GM12878 (cell line): ENCODE data around the gene HOOK2. TPM values are rescaled to one million over a fixed set of nuclear protein-coding genes. Genes with fewer than 3 reads are reported as not detected.

Experiments
- BCL3 ChIP-seq: IDR thresholded peaks from 2 replicates; pipeline ENCODE4 v1.6.1; 2011; ENCODE audit warnings: borderline replicate concordance, low read depth, mild to moderate bottlenecking, moderate library complexity, low read length; ENCODE audit not compliant: insufficient read depth, poor library complexity, severe bottlenecking
- BMI1 ChIP-seq: fragments of 450-650 bp; IDR thresholded peaks from 2 replicates; pipeline ENCODE4 v1.6.1; 2016; ENCODE audit warnings: mild to moderate bottlenecking, moderate library complexity, borderline replicate concordance
- HSF1 ChIP-seq: fragments of 150-350 bp; IDR thresholded peaks from 2 replicates; pipeline ENCODE4 v1.6.1; 2014; ENCODE audit warnings: mild to moderate bottlenecking, low read depth, low read length
- MEF2B ChIP-seq: fragments of 450-650 bp; IDR thresholded peaks from 2 replicates; pipeline ENCODE4 v1.6.1; 2018; ENCODE audit warnings: mild to moderate bottlenecking, moderate library complexity; ENCODE audit not compliant: partially characterized antibody, poor library complexity, severe bottlenecking
- NFIC ChIP-seq: IDR thresholded peaks from 2 replicates; pipeline ENCODE4 v1.6.1; 2012; ENCODE audit warnings: low read depth, mild to moderate bottlenecking, inconsistent platforms, low read length, moderate library complexity
- NFYB ChIP-seq: IDR thresholded peaks from 2 replicates; pipeline ENCODE4 v1.6.1; 2011; ENCODE audit warnings: low read depth, mild to moderate bottlenecking, low read length, improper control_type of control experiment, moderate library complexity; ENCODE audit not compliant: insufficient read depth
- PKNOX1 ChIP-seq: fragments of 450-650 bp; IDR thresholded peaks from 2 replicates; pipeline ENCODE4 v1.6.1; 2016; ENCODE audit warnings: mild to moderate bottlenecking
- POLR2AphosphoS5 ChIP-seq: IDR thresholded peaks from 2 replicates; pipeline ENCODE4 v1.6.1; 2011; ENCODE audit warnings: mild to moderate bottlenecking, low read length, inconsistent platforms
- PRDM15 ChIP-seq: fragments of 450-650 bp; formaldehyde crosslinking; IDR thresholded peaks from 2 replicates; pipeline ENCODE4 v1.4.0; 2020; ENCODE audit warnings: mild to moderate bottlenecking, moderate library complexity
- RAD51 ChIP-seq: fragments of 450-650 bp; IDR thresholded peaks from 2 replicates; pipeline ENCODE4 v1.6.1; 2016; ENCODE audit warnings: moderate library complexity, mild to moderate bottlenecking, inconsistent platforms
- RUNX3 ChIP-seq: IDR thresholded peaks from 2 replicates; pipeline ENCODE4 v1.6.1; 2012; ENCODE audit warnings: low read length, inconsistent platforms
- STAT3 ChIP-seq: IDR thresholded peaks from 2 replicates; pipeline ENCODE4 v1.6.1; 2011; ENCODE audit warnings: low read depth, low read length, improper control_type of control experiment
- USF1 ChIP-seq: IDR thresholded peaks from 2 replicates; pipeline ENCODE4 v1.6.1; 2011; ENCODE audit warnings: borderline replicate concordance, low read depth, mild to moderate bottlenecking, moderate library complexity, mixed read lengths, low read length; ENCODE audit not compliant: insufficient read depth; ENCODE audit errors: extremely low read length
- YBX1 ChIP-seq: fragments of 450-650 bp; IDR thresholded peaks from 2 replicates; pipeline ENCODE4 v1.6.1; 2016; ENCODE audit warnings: antibody characterized with exemption
- ZBED1 ChIP-seq: IDR thresholded peaks from 2 replicates; pipeline ENCODE4 v1.6.1; 2016; ENCODE audit warnings: borderline replicate concordance
- ZBTB11 ChIP-seq: fragments of 450-650 bp; formaldehyde crosslinking; IDR thresholded peaks from 2 replicates; pipeline ENCODE4 v1.5.0; 2022; ENCODE audit warnings: mild to moderate bottlenecking, missing genetic modification characterization
- ZNF384 ChIP-seq: IDR thresholded peaks from 2 replicates; pipeline ENCODE4 v1.6.1; 2012; ENCODE audit warnings: low read depth, mild to moderate bottlenecking, low read length, improper control_type of control experiment, borderline replicate concordance
- polyA plus RNA-seq, 11 experiments: library from polyadenylated mRNA; depleted of rRNA in 4 of 11; unstranded in 6 of 11; stranded (reverse) in 5 of 11; fragments of >200 nt; fragmentation: Nextera tagmentation in 4 of 11; fragmentation: Illumina TruSeq in 1 of 11; extraction: Ambion mirVana in 4 of 11; extraction: Trizol in 1 of 11; gene quantifications; 1 replicate in 1 of 11; 2 replicates in 10 of 11; pipeline versions ENCODE4 v1.2.1 to v1.2.3, GENCODE V29; 2011 to 2016; ENCODE audit warnings: inconsistent platforms in 2 of 11, missing spikeins in 2 of 11, low read depth in 1 of 11
- total RNA-seq, 4 experiments: library from RNA; depleted of rRNA in 3 of 4; stranded (reverse); fragments of >200 nt in 3 of 4; fragmentation: Illumina TruSeq in 1 of 4; extraction: Trizol in 1 of 4; gene quantifications; 2 replicates each; pipeline versions ENCODE4 v1.2.1 to v1.2.3, GENCODE V29; 2013 to 2021

HOOK2 gene
- total and polyA plus RNA-seq, 10 of the 15 experiments (the other 5 are each of a cell fraction or from before 2014, with no cell fraction given), result 1.5 to 9.6 (median 6.2) TPM

- TF ChIP-seq ZBTB11, result no peak
- no peak for TF ChIP-seq RUNX3
- TF ChIP-seq STAT3, result no peak
- TF ChIP-seq PKNOX1, result no peak
- no peak for TF ChIP-seq NFIC
- TF ChIP-seq NFYB, result no peak
- peak; percentile 44 for TF ChIP-seq MEF2B
- TF ChIP-seq BCL3, result no peak
- TF ChIP-seq USF1, result no peak
- TF ChIP-seq BMI1, result no peak; the same call in 1 of the 2 replicates
- TF ChIP-seq POLR2AphosphoS5, result peak; percentile 21; the same call in 1 of the 2 replicates
- TF ChIP-seq PRDM15, result no peak
- no peak for TF ChIP-seq HSF1
- no peak for TF ChIP-seq ZNF384
- TF ChIP-seq ZBED1, result no peak
- TF ChIP-seq RAD51, result no peak
- 0 out of 2 replicates have a peak, but pooled peaks have one; percentile 17 for TF ChIP-seq YBX1
Measured at GRCh38 chr19:12784871-12785430, 9.6 kb upstream of the HOOK2 start (continued).
